WTC11 (cell line): Measurements from ENCODE around the gene TAS2R40. TPM values are rescaled to one million over a fixed set of nuclear protein-coding genes. Genes with fewer than 3 reads are reported as not detected.

Experiments used
- ATAC-seq: fragments of 200-7000 bp; cut with Tn5 transposase; 2 replicates; pipeline ENCODE4 v1.10.0; 2021; ENCODE audit warnings: mild to moderate bottlenecking, moderate library complexity
- CTCF ChIA-PET: fragments of 300-600 bp; sonication (Branson Sonifier 250); formaldehyde crosslinking; loops from one replicate; lab custom pipeline; 2021; ENCODE audit warnings: antibody characterized with exemption; lab: Charles Lee
- POLR2A ChIA-PET: fragments of 350-600 bp; sonication (Branson Sonifier 250); formaldehyde crosslinking; loops from one replicate; lab custom pipeline; 2021; ENCODE audit warnings: antibody characterized with exemption; lab: Charles Lee
- DNase-seq: peaks from one replicate; pipeline ENCODE4 v3.0.0; 2021; ENCODE audit warnings: low spot score
- H3K27ac Mint-ChIP-seq: 2 replicates; pipeline ENCODE4 v1.8.0; 2021; ENCODE audit warnings: mixed read lengths
- H3K27me3 Mint-ChIP-seq: 2 replicates; pipeline ENCODE4 v1.8.0; 2021; ENCODE audit warnings: low read depth, mild to moderate bottlenecking, moderate library complexity, mixed read lengths
- H3K36me3 Mint-ChIP-seq: 2 replicates; pipeline ENCODE4 v1.8.0; 2021; ENCODE audit warnings: mixed read lengths
- H3K4me1 Mint-ChIP-seq: 2 replicates; pipeline ENCODE4 v1.8.0; 2022; ENCODE audit warnings: mixed read lengths
- H3K4me3 Mint-ChIP-seq: 2 replicates; pipeline ENCODE4 v1.8.0; 2021; ENCODE audit warnings: mild to moderate bottlenecking, moderate library complexity, mixed read lengths
- H3K9me3 Mint-ChIP-seq: 2 replicates; pipeline ENCODE4 v1.8.0; 2021; ENCODE audit warnings: mixed read lengths
- AR ChIP-seq: fragments of 250-450 bp; sonication (Bioruptor Pico); IDR thresholded peaks from 2 replicates; pipeline ENCODE4 v1.9.0; 2021; ENCODE audit warnings: mild to moderate bottlenecking
- CREM ChIP-seq: sonication (generic); formaldehyde crosslinking; IDR thresholded peaks from 2 replicates; pipeline ENCODE4 v1.8.1; 2022; ENCODE audit warnings: mild to moderate bottlenecking, missing genetic modification reagents, moderate library complexity
- ERG ChIP-seq: fragments of 250-450 bp; sonication (Bioruptor Pico); IDR thresholded peaks from 2 replicates; pipeline ENCODE4 v1.8.0; 2021; ENCODE audit warnings: mild to moderate bottlenecking
- FOXP4 ChIP-seq: sonication (generic); formaldehyde crosslinking; IDR thresholded peaks from 2 replicates; pipeline ENCODE4 v1.8.0; 2022; ENCODE audit warnings: mild to moderate bottlenecking, missing genetic modification reagents
- GABPB1 ChIP-seq: sonication (generic); formaldehyde crosslinking; IDR thresholded peaks from 2 replicates; pipeline ENCODE4 v1.8.1; 2023; ENCODE audit warnings: mild to moderate bottlenecking, missing genetic modification reagents
- HMGA2 ChIP-seq: fragments of 250-450 bp; sonication (Bioruptor Pico); IDR thresholded peaks from 2 replicates; pipeline ENCODE4 v1.4.0; 2021; ENCODE audit warnings: mild to moderate bottlenecking, moderate library complexity
- NFATC4 ChIP-seq: fragments of 250-450 bp; sonication (Bioruptor Pico); IDR thresholded peaks from 2 replicates; pipeline ENCODE4 v1.9.0; 2021; ENCODE audit warnings: mild to moderate bottlenecking
- NFE2L1 ChIP-seq: sonication (generic); formaldehyde crosslinking; IDR thresholded peaks from 2 replicates; pipeline ENCODE4 v1.8.1; 2023; ENCODE audit warnings: missing genetic modification reagents
- NR1H2 ChIP-seq: sonication (generic); formaldehyde crosslinking; IDR thresholded peaks from 2 replicates; pipeline ENCODE4 v1.9.0; 2021; ENCODE audit warnings: mild to moderate bottlenecking, moderate library complexity, missing genetic modification reagents
- PRDM15 ChIP-seq: sonication (generic); formaldehyde crosslinking; IDR thresholded peaks from 2 replicates; pipeline ENCODE4 v1.8.0; 2022; ENCODE audit warnings: missing genetic modification reagents
- RELA ChIP-seq: sonication (generic); formaldehyde crosslinking; IDR thresholded peaks from 2 replicates; pipeline ENCODE4 v1.8.1; 2022; ENCODE audit warnings: missing genetic modification reagents, mild to moderate bottlenecking, borderline replicate concordance
- SMAD3 ChIP-seq: sonication (generic); formaldehyde crosslinking; IDR thresholded peaks from 2 replicates; pipeline ENCODE4 v1.8.0; 2022; ENCODE audit warnings: missing genetic modification reagents, mild to moderate bottlenecking, borderline replicate concordance
- SMAD4 ChIP-seq: sonication (generic); formaldehyde crosslinking; IDR thresholded peaks from 2 replicates; pipeline ENCODE4 v1.8.0; 2022; ENCODE audit warnings: mild to moderate bottlenecking, missing genetic modification reagents
- TP53 ChIP-seq: sonication (generic); formaldehyde crosslinking; IDR thresholded peaks from 2 replicates; pipeline ENCODE4 v1.8.1; 2023; ENCODE audit warnings: mild to moderate bottlenecking, missing genetic modification reagents
- ZNF317 ChIP-seq: sonication (generic); formaldehyde crosslinking; IDR thresholded peaks from 2 replicates; pipeline ENCODE4 v1.8.1; 2023; ENCODE audit warnings: low read depth, mild to moderate bottlenecking, moderate library complexity, missing genetic modification reagents, borderline replicate concordance
- ZNF532 ChIP-seq: fragments of 250-450 bp; sonication (Bioruptor Pico); IDR thresholded peaks from 2 replicates; pipeline ENCODE4 v1.9.0; 2021; ENCODE audit warnings: mild to moderate bottlenecking, borderline replicate concordance
- ZNF671 ChIP-seq: fragments of 250-450 bp; sonication (Bioruptor Pico); IDR thresholded peaks from 2 replicates; pipeline ENCODE4 v1.8.0; 2021; ENCODE audit warnings: mild to moderate bottlenecking
- total RNA-seq: library from RNA; stranded (reverse); gene quantifications from 3 replicates; pipeline ENCODE4 v1.2.3, GENCODE V29; 2021
- TF ChIP-seq, protein P1 (sequence below): sonication (generic); formaldehyde crosslinking; IDR thresholded peaks from 2 replicates; pipeline ENCODE4 v1.8.1; 2023; ENCODE audit warnings: mild to moderate bottlenecking, missing genetic modification reagents, moderate library complexity
- TF ChIP-seq, protein P2 (sequence below): sonication (generic); formaldehyde crosslinking; IDR thresholded peaks from 2 replicates; pipeline ENCODE4 v1.8.1; 2023; ENCODE audit warnings: mild to moderate bottlenecking, missing genetic modification reagents

The TAS2R40 gene
- total RNA-seq, 1 experiment from 2014 or later, result not detected

DNA sequence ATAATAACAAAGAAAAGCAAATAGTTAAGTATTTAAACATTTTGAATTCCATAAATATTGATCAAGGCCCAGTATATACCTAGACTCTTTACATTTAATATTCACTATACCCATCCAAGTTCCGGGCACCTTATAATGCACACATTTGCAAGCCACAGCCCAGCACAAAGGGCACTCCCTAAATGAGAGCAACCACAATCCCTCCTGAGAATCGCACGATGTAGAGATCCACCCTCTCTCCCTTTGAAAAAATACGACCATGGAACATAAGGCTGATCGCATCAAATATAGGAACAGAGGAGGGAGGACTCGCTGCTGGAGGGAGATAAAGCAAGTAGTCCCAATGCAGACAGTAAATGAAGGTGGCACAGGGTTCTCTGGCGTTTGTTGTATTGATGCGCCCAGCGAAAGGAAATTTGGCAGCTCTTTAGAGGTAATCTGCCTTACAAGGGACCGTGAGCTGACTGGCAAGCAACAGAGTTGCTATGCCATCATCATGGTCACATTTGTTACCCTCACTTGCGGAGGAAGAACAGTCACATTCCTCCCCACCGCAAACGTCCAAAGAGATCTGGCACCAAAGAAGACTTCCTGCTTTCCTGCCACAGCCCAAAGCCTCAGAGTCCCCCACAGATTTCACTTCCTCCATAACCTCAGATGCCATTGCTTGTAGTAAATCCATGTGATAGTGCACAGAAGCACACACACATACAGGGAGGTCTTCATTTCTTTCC, 16.1 kb upstream of the TAS2R40 start:
- Mint-ChIP-seq H3K27ac (no peak overlapping the region), H3K9me3 (no peaks in the 10 kb centered on the region), H3K27me3 (no peaks in the 10 kb centered on the region), H3K4me1 (0 out of 2 replicates have a peak, but pooled peaks cover 4% of the 10 kb centered on the region), H3K4me3 (no peak overlapping the region), H3K36me3 (no peaks in the 10 kb centered on the region)
- no peak for TF ChIP-seq NFATC4 (CRISPR knock-in tag)
- TF ChIP-seq SMAD4 (CRISPR knock-in tag), result no peak
- TF ChIP-seq, protein P1, sequence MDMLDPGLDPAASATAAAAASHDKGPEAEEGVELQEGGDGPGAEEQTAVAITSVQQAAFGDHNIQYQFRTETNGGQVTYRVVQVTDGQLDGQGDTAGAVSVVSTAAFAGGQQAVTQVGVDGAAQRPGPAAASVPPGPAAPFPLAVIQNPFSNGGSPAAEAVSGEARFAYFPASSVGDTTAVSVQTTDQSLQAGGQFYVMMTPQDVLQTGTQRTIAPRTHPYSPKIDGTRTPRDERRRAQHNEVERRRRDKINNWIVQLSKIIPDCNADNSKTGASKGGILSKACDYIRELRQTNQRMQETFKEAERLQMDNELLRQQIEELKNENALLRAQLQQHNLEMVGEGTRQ (CRISPR knock-in tag), result no peak
- no peak for TF ChIP-seq TP53
- TF ChIP-seq ZNF671, result no peak
- no peak for TF ChIP-seq ERG (CRISPR knock-in tag)
- TF ChIP-seq SMAD3 (CRISPR knock-in tag), result no peak
- no peak for TF ChIP-seq CREM
- no peak for TF ChIP-seq ZNF317 (CRISPR knock-in tag)
- no peak for TF ChIP-seq RELA
- TF ChIP-seq, protein P2, sequence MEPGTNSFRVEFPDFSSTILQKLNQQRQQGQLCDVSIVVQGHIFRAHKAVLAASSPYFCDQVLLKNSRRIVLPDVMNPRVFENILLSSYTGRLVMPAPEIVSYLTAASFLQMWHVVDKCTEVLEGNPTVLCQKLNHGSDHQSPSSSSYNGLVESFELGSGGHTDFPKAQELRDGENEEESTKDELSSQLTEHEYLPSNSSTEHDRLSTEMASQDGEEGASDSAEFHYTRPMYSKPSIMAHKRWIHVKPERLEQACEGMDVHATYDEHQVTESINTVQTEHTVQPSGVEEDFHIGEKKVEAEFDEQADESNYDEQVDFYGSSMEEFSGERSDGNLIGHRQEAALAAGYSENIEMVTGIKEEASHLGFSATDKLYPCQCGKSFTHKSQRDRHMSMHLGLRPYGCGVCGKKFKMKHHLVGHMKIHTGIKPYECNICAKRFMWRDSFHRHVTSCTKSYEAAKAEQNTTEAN (CRISPR knock-in tag), result no peak
- TF ChIP-seq AR (CRISPR knock-in tag), result no peak
- TF ChIP-seq FOXP4, result no peak
- TF ChIP-seq NFE2L1 (CRISPR knock-in tag), result no peak
- TF ChIP-seq HMGA2, result no peak
- no peak for TF ChIP-seq PRDM15 (CRISPR knock-in tag)
- TF ChIP-seq GABPB1 (CRISPR knock-in tag), result no peak
- no peak for TF ChIP-seq ZNF532 (CRISPR knock-in tag)
- no peak for TF ChIP-seq NR1H2 (CRISPR knock-in tag)
- CTCF ChIA-PET, result interaction anchor here (1.3 kb wide), 1 partner anchor 10 kb away, joined by 11 read pairs; no protein-coding TSS in a partner anchor
- POLR2A ChIA-PET, result no interaction called here
- ATAC-seq (no peak), DNase-seq (no peak)
